Cortex of kidney (tissue), 1 donor: Measurements from ENCODE around the gene TMEM181.
"Not testable (repeated sequence)": the region's sequence is repeated elsewhere in the genome, so short reads cannot be mapped to it uniquely, and the experiment has no call there.

ENCODE experiments used
- DNase-seq: peaks from one replicate; lab custom pipeline; 2025; lab: John Stamatoyannopoulos, UW

The TMEM181 gene

DNA sequence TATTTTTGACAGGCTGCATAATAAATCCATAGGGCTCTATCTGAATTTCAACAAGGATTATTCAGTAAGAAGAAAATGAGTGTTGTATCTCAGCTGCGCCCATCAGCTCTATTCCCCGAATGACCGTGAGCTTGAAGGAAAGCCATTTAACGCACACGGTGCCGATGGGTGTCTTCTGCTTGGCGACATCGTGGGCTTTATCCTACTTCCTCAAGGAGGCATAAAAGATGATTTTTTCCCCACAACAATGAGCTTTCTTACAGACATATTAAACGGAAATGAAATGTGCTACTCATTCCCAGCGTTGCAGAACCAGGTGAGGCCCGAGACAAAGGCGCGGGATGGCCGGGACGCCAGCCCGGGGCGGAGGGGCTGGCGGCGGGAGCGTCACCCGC is 83.9 kb downstream of the TMEM181 start:
- no peak for DNase-seq

GRCh38 chr6:158644231-158645063 is 84.6 kb downstream of the TMEM181 start, which contains the start of gene DYNLT1:
TSS of gene DYNLT1 (minus strand) at chr6:158644743. CDS start at chr6:158644708, 35 bp downstream.
- DNase-seq: peak; percentile 82

DNA sequence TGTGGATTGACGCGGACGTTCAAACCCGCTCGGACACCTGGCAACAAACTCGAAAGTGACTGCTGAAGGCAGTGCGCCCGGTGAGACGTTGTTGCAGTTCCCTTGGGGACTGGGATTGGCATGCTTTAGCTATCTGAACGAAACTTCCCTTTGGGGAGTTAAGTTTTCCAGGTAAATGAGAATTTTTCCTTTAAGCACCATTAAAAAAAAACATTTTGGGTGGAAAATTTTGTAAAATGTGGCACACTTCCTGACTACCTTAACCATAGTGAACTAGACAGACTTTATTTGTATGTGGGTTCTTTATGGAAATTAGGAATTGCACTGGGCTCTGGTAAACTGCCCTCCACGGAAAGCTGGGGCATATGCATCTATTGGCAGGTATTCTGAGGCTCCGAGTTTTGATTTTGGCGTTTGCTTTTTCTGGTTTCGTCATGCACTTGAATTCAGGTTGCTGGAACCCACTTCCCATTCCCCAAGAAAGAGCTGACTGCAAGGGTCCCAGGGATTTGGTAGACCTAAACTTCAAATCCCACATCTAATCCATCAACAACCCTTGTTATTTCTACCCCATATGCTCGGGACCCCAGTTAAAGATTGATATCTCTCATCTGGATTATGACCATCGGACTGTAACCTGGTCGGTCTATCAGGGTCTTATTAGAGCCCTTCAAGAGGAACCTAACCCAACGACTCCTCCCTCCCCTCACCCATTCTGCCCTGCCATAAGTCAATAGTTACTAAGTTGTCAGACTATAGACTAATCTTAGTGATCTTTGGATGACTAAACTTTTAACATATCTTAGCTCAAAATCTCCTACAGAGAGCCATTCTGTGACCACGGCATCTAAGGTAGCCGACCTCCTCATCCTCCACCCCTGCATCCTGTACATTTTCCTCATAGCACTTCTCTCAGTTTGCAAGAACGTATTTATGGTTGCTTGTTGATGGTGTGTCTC is 85.5 kb downstream of the TMEM181 start:
- no peak for DNase-seq

GRCh38 chr6:158646023-158646910 is 86.4 kb downstream of the TMEM181 start:
- DNase-seq: no peak

DNA sequence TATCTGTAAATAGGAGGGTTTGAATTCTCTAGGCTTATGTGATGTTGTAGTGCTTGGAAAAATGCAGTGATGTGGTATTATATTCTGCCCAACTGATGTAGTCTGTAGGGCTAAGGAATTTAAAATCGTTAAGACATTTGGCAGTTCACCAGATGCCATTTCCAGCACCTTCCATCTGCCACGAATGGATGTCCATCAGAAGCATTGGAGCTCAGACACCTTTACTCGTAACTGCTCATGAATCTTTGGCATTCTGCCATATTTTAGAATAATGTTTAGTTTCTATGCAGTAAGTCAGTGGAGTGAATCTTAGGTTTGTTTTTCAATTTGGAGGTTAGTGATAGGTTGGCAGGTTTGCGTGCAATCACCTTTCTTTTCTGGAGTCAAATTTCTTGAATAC is 87.6 kb downstream of the TMEM181 start:
- no peak for DNase-seq

GRCh38 chr6:158648682-158649131 is 88.8 kb downstream of the TMEM181 start:
- DNase-seq: no peak

DNA sequence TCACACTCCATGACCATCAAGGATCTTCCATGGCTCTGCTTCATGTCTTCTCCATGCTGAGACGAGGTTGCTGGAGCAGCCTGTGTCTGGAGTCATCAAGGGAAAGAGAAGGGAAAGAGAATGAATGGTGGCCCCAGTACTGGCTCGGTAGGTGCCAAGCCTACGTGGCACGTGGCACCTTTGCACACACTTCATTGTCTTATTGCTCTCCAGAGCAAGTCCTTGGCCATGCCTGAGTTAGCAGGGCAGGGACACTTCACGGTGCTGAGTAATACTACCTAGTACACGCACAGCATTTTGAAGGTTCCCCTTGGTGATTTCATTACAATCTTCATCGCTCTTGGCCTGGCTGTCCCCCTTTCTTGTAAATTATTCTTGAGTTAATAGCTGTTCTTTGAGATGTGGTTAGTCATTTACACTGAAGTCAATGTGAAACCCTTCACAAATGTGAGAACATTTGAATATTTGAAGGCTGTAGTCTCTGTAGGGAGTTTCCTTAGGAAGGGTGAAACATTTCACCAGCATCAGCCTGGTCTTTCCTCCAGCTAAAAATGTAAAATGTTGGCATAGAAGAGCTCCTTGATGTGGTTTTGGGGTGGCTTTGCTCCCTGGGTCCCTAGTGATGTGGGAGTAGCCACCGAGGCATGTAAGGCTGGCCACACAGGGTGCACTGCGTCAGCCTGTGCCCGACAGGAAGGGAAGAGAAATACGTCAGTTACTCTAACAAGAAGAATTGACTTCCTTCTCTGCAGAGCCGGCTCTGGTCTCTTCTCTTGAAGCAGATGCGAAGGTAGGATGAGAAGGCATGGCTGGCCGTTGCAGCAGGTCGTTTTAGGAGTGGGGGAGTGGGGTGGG is 89.6 kb downstream of the TMEM181 start, which contains the start of gene SYTL3:
TSS of gene SYTL3 (plus strand) at position 766 of the 855 bp plus-strand sequence. CDS start 13,215 bp downstream, outside the sequence.
- DNase-seq: no peak

DNA sequence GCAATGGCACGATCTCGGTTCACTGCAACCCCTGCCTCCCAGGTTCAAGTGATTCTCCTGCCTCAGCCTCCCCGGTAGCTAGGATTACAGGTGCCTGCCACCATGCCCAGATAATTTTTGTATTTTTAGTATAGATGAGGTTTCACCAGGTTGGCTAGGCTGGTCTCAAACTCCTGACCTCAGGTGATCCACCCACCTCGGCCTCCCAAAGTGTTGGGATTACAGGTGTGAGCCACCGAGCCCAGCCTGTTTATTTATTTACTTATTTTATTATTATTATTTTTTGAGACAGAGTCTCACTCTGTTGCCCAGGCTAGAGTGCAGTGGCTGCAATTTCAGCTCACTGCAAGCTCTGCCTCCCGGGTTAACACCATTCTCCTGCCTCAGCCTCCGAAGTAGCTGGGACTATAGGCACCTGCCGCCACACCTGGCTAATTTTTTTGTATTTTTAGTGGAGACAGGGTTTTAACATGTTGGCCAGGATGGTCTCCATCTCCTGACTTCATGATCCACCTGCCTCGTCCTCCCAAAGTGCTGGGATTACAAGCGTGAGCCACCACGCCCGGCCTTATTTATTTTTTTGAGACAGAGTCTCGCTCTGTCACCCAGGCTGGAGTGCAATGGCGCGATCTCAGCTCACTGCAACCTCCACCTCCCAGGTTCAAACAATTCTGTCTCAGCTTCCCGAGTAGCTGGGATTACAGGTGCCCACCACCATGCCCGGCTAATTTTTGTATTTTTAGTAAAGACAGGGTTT is 92.3 kb downstream of the TMEM181 start:
- DNase-seq: not testable (repeated sequence)

DNA sequence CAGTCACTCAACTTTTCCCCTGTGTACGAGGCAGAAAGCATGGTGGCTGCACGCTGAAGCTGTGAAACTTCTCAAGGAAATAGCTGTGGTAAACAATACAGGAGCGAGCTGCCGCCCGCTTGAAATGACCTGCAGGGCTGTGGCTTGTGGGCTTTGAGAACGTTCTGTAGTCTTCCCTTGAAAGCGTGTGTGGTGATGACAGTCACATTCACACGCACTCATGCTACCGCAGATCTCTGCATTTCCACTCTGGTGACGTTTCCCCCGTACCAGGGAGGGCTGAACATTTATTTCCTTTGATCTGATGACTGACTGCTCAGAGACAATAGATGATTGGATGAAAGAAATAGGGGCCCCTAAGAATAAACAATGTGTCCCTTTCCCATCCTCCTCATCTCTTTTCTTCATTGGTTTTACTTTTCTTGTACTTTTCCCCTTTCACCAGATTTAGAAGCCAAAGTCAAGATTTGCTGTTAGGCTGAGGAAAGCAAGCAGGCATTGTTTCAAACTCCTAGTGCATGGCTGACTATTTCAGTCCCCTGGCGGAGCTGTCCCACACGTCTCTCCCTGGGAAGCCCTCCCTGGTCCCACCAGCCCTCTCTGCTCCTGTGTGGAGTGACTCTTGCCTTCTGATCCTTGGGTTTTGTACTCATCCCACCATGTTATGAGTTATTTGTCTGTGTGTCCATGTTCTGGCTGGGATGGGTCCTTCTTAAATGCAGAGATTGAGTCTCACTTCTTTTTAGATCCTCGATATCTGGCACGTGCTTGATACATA is 93.9 kb downstream of the TMEM181 start:
- no peak for DNase-seq

DNA sequence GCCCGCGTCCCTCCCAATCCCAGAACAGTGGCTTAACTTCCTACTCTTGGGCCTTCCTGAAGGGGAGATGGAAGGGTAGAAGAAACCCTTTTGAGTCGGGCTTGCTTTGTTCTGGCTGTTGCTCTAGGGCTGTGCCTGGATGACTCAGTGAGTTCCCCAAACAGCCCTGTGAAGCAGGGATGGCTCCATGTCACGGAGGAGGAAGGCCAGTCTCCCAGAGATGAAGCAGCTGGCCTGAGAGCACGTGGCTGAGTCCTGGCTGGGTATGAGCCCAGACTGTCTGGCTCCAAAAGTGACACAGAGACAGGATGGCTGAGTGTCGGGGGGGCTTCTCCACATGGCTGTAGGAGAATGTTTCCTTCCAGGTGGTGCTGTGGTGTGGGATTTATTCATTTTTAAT is 94.6 kb downstream of the TMEM181 start:
- no peak for DNase-seq

DNA sequence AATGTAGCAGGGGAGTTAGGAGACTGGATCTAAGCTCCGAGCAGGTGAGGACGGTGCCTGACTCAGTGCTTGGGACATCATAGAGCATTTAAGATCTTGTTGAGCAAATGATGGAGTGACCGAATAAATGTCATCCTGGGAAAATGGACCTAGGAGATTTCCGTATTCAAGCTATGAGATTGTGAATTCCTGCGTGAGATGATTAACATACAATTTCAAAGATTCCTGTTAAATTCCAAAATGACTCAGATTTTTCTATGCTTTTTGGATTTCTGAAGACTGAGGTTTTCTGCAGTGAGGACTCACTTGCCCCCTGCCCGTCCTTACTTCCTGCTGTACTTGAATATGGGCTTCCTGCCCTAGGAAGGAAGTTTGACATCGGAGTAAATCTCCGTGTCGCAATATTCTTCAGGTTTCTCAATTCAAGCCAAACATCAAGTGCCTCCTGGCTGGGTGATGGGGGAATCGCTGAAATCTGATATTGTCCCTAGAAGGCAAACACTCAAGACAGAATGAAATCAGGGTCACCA is 95.1 kb downstream of the TMEM181 start:
- DNase-seq: no peak

DNA sequence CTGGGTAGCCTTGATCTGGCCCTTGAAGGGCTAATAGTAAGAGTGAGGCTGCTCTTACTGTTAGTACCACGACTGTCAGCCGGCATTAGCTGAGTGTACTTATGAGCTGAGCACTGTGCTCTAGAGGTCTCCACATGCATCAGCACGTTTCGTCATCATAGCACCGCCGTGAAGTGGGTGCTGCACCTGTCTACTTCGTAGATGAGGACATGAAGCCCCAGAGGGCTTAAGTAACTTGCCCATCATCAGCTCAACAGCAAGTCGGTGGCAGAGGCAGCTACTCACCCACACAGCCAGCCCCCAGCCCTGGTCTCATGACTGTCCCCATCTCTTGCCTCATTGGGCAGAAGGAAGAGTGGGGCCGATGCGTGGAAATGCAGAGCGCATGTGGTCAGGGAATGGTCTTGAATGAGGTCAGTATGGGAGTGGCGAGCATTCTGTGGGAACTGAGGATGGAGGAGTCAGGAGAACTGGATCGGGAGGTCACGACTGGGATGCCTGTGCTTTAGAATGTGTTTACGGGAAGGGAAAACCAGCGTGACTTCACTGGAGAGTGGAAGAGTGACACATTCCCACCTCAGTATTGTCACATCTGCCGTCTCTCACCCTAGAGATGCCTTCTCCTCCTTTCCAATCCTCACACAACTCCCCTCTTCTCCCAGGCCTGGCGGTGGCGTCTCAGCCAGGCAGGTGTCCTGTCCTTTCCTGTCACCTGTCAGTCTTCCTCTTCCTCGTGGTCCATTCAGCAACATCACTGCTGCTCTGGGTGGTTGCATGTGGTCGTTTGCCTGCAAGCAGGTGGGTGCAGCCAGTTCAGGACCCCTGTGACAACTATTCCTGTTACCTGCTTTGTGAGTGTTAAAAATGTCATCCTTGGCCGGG is 95.9 kb downstream of the TMEM181 start:
- DNase-seq: no peak

DNA sequence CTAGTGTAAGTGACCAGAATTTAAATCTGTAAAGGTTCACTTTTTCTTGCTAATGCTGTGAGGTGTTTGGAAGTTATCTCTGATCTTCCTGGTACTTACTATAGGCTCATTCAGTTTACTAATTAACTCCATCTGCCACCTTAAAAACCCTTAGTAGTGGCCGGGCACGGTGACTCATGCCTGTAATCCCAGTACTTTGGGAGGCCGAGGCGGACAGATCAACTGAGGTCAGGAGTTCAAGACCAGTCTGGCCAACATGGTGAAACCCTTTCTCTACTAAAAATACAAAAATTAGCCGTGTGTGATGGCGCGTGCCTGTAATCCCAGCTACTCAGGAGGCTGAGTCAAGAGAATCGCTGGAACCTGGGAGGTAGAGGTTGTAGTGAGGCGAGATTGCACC is 97.1 kb downstream of the TMEM181 start:
- DNase-seq: not testable (repeated sequence)

DNA sequence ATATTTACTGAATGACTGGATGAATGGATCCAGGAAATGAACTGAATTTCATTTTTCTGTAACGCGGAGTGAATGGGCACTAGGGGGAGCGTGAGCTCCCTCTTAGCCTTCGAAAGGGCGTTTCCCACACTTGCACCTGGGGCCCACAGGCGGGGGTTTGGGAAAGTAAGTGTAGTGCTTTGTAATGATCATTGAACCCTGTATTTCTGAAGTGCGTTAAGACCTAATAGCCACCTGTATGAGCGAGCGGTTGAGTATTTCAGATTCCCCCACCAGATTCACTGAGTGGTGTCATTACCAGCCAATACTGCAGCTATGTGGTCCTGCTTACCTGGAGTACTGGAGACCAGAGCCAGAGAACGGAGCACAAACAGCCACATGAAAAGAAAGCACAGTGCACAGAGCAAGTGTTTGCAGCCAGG is 100.5 kb downstream of the TMEM181 start:
- no peak for DNase-seq

- DNase-seq: no peak
These were observed 101.3 kb downstream of the TMEM181 start for GRCh38 chr6:158661156-158661685.

GRCh38 chr6:158662607-158662953 is 102.7 kb downstream of the TMEM181 start:
- DNase-seq: no peak

- no peak for DNase-seq
These were observed 103.2 kb downstream of the TMEM181 start for GRCh38 chr6:158662954-158663624.
